GM12878 (cell line): Measurements from ENCODE around the gene FAM174A. TPM values are rescaled to one million over a fixed set of nuclear protein-coding genes. Genes with fewer than 3 reads are reported as not detected.

Experiments
- ATAC-seq: fragments of 200-7000 bp; cut with Tn5 transposase; 3 replicates; pipeline ENCODE4 v1.9.1; 2020; ENCODE audit warnings: mild to moderate bottlenecking, moderate library complexity
- BruUV-seq: library from RNA; stranded (reverse); fragments of 400-500 nt; replicated peaks from 2 replicates; lab custom pipeline; 2021; lab: Mats Ljungman, UMichigan
- CTCF ChIA-PET: fragments of 300-600 bp; sonication (Branson Sonifier 250); formaldehyde crosslinking; extraction: SDS; loops from one replicate; lab custom pipeline; 2021; ENCODE audit warnings: inconsistent platforms; lab: Yijun Ruan, JAX
- POLR2A ChIA-PET: fragments of 350-600 bp; formaldehyde crosslinking; extraction: SDS; loops from one replicate; lab custom pipeline; 2021; ENCODE audit warnings: inconsistent platforms; lab: Charles Lee
- RAD21 ChIA-PET: fragments of 300-600 bp; sonication (Branson Sonifier 250); formaldehyde crosslinking; loops from one replicate; lab custom pipeline; 2023; ENCODE audit warnings: antibody characterized with exemption; ENCODE audit not compliant: unreplicated experiment; lab: Charles Lee
- SMC1A ChIA-PET: fragments of 300-600 bp; sonication (Branson Sonifier 250); formaldehyde crosslinking; loops from one replicate; lab custom pipeline; 2023; ENCODE audit not compliant: unreplicated experiment, uncharacterized antibody; lab: Charles Lee
- DNase-seq: peaks from one replicate; pipeline ENCODE4 v3.0.0-alpha.2; 2011; ENCODE audit warnings: low read depth, low spot score
- FAIRE-seq: peaks from 3 replicates; lab custom pipeline; 2011; peaks lifted over from hg19 to GRCh38; lab: Jason Lieb, UNC
- H2AFZ ChIP-seq: 2 replicates; pipeline ENCODE4 v1.6.0; 2011; ENCODE audit warnings: low read depth, low read length, control low read depth; ENCODE audit not compliant: control insufficient read depth
- H3K27ac ChIP-seq: 2 replicates; pipeline ENCODE4 v1.5.1; 2011; ENCODE audit warnings: control low read depth; ENCODE audit not compliant: control insufficient read depth, insufficient read depth
- H3K27me3 ChIP-seq, 2 experiments: replicated peaks in 1 of 2; 2 replicates each; pipeline versions ENCODE4 v1.6.0 to v1.6.1; 2011; ENCODE audit warnings: low read length in 1 of 2; ENCODE audit not compliant: control insufficient read depth in 2 of 2, insufficient read depth in 2 of 2
- H3K36me3 ChIP-seq, 2 experiments: 2 replicates each; pipeline ENCODE4 v1.5.1; 2011; ENCODE audit warnings: low read length in 1 of 2; ENCODE audit not compliant: control insufficient read depth in 2 of 2, insufficient read depth in 2 of 2
- H3K4me1 ChIP-seq: 2 replicates; pipeline ENCODE4 v1.6.1; 2011; ENCODE audit warnings: mild to moderate bottlenecking, low read length, moderate library complexity, mixed read lengths; ENCODE audit not compliant: control insufficient read depth, insufficient read depth
- H3K4me2 ChIP-seq: 2 replicates; pipeline ENCODE4 v1.6.0; 2011; ENCODE audit warnings: control low read depth; ENCODE audit not compliant: control insufficient read depth, insufficient read depth
- H3K4me3 ChIP-seq: fragments of 200-600 bp; sonication (generic); 2 replicates; pipeline ENCODE4 v1.5.1; 2016
- H3K79me2 ChIP-seq: 2 replicates; pipeline ENCODE4 v1.6.0; 2011; ENCODE audit warnings: low read length; ENCODE audit not compliant: control insufficient read depth, insufficient read depth
- H3K9ac ChIP-seq: 2 replicates; pipeline ENCODE4 v1.8.0; 2011; ENCODE audit warnings: low read length, control low read depth, mixed read lengths; ENCODE audit not compliant: control insufficient read depth, insufficient read depth
- H3K9me3 ChIP-seq: replicated peaks from 3 replicates; pipeline ENCODE4 v1.5.1; 2011; ENCODE audit warnings: mild to moderate bottlenecking, low read length; ENCODE audit not compliant: control insufficient read depth, insufficient read depth
- H4K20me1 ChIP-seq: 2 replicates; pipeline ENCODE4 v1.6.0; 2011; ENCODE audit not compliant: control insufficient read depth, insufficient read depth
- ATF2 ChIP-seq: IDR thresholded peaks from 2 replicates; pipeline ENCODE4 v1.6.1; 2012; ENCODE audit warnings: low read length, inconsistent platforms
- ATF3 ChIP-seq: IDR thresholded peaks from 2 replicates; pipeline ENCODE4 v1.6.1; 2011; ENCODE audit warnings: low read depth, mild to moderate bottlenecking, low read length, moderate library complexity, borderline replicate concordance; ENCODE audit errors: extremely low read depth
- BACH1 ChIP-seq: fragments of 450-650 bp; IDR thresholded peaks from 2 replicates; pipeline ENCODE4 v1.6.1; 2017; ENCODE audit warnings: mild to moderate bottlenecking, borderline replicate concordance
- BCL11A ChIP-seq: IDR thresholded peaks from 2 replicates; pipeline ENCODE4 v1.6.1; 2011; ENCODE audit warnings: low read depth, low read length
- CUX1 ChIP-seq: IDR thresholded peaks from 2 replicates; pipeline ENCODE4 v1.6.1; 2012; ENCODE audit warnings: improper control_type of control experiment, low read depth, low read length; ENCODE audit not compliant: insufficient replicate concordance
- HCFC1 ChIP-seq: fragments of 150-350 bp; IDR thresholded peaks from 2 replicates; pipeline ENCODE4 v1.6.1; 2014; ENCODE audit warnings: low read length
- HDGF ChIP-seq: fragments of 450-650 bp; IDR thresholded peaks from 2 replicates; pipeline ENCODE4 v1.6.1; 2016; ENCODE audit warnings: antibody characterized with exemption
- RAD51 ChIP-seq: fragments of 450-650 bp; IDR thresholded peaks from 2 replicates; pipeline ENCODE4 v1.6.1; 2016; ENCODE audit warnings: moderate library complexity, mild to moderate bottlenecking, inconsistent platforms
- SREBF1 ChIP-seq: IDR thresholded peaks from 2 replicates; pipeline ENCODE4 v1.6.1; 2012; ENCODE audit warnings: mild to moderate bottlenecking, low read length
- SUZ12 ChIP-seq: fragments of 200-600 bp; sonication (generic); IDR thresholded peaks from one replicate; pipeline ENCODE4 v1.6.1; 2018; ENCODE audit warnings: antibody characterized with exemption, mild to moderate bottlenecking; ENCODE audit not compliant: unreplicated experiment
- WGBS: methylation state at CpG from one replicate; pipeline ENCODE4 v1.1.6; 2016; ENCODE audit warnings: low lambda C conversion rate; ENCODE audit not compliant: insufficient replicate concordance, insufficient coverage; ENCODE audit errors: missing lambda C conversion rate; 5-methylcytosine and 5-hydroxymethylcytosine counted together
- in situ Hi-C: fragments of 300-500 bp; cut with MboI; formaldehyde crosslinking; loops from 9 replicates; pipeline ENCODE4 v1.14.3; 2018; ENCODE audit warnings: mixed read lengths
- intact Hi-C: fragments of 100-400 bp; cut with micrococcal nuclease; formaldehyde crosslinking; loops from one replicate; pipeline ENCODE4 v1.14.2; 2022; ENCODE audit not compliant: unreplicated experiment
- polyA plus RNA-seq, 11 experiments: library from polyadenylated mRNA; depleted of rRNA in 4 of 11; unstranded in 6 of 11; stranded (reverse) in 5 of 11; fragments of >200 nt; fragmentation: Nextera tagmentation in 4 of 11; fragmentation: Illumina TruSeq in 1 of 11; extraction: Ambion mirVana in 4 of 11; extraction: Trizol in 1 of 11; gene quantifications; 1 replicate in 1 of 11; 2 replicates in 10 of 11; pipeline versions ENCODE4 v1.2.1 to v1.2.3, GENCODE V29; 2011 to 2016; ENCODE audit warnings: inconsistent platforms in 2 of 11, missing spikeins in 2 of 11, low read depth in 1 of 11
- total RNA-seq, 4 experiments: library from RNA; depleted of rRNA in 3 of 4; stranded (reverse); fragments of >200 nt in 3 of 4; fragmentation: Illumina TruSeq in 1 of 4; extraction: Trizol in 1 of 4; gene quantifications; 2 replicates each; pipeline versions ENCODE4 v1.2.1 to v1.2.3, GENCODE V29; 2013 to 2021

FAM174A gene
- total and polyA plus RNA-seq, 10 of the 15 experiments (the other 5 are each of a cell fraction or from before 2014, with no cell fraction given): 1.4 to 12.1 (median 6.0) TPM

- POLR2A ChIA-PET: no interaction called here
- Histone ChIP-seq H3K9me3 (no peaks in the 10 kb centered on the region), H3K9ac (no peak overlapping the region), H3K79me2 (no peaks in the 10 kb centered on the region), H4K20me1 (no peaks in the 10 kb centered on the region), H3K27ac (no peak overlapping the region), H3K36me3 (no peaks in the 10 kb centered on the region), H3K4me1 (no peaks in the 10 kb centered on the region), H3K4me2 (no peak overlapping the region), H3K4me3 (no peak overlapping the region), H2AFZ (no peak overlapping the region), H3K27me3 (no peaks in the 10 kb centered on the region)
- FAIRE-seq: no peak
- RAD21 ChIA-PET: no interaction called here
- CTCF ChIA-PET: interaction anchor here (0.8 to 1.2 kb wide), 2 partner anchors 10 to 13 kb away, joined by 3 to 5 read pairs; no protein-coding TSS in a partner anchor
- BruUV-seq: no TSS peak
- intact Hi-C loops: no loop called here
- in situ Hi-C loops: loop anchor here (25.0 kb wide), 1 partner anchor 778 kb away; no protein-coding TSS in a partner anchor
- SMC1A ChIA-PET: interaction anchor here (1.6 kb wide), 1 partner anchor 9 kb away, joined by 3 read pairs; no protein-coding TSS in a partner anchor
- TF ChIP-seq HDGF (no peak), BCL11A (no peak)
- DNase-seq: no peak
- ATAC-seq: no peak
- WGBS: 39% methylated on average over 7 of the region's 7 CpGs
Observed at GRCh38 chr5:100609594-100609993, 74.4 kb downstream of the FAM174A start.

- FAIRE-seq (no peak), ATAC-seq (no peak), DNase-seq (no peak)
- Histone ChIP-seq H3K9ac (no peak overlapping the region), H3K4me3 (no peak overlapping the region), H3K27me3 (no peaks in the 10 kb centered on the region), H3K79me2 (no peaks in the 10 kb centered on the region), H3K4me2 (no peak overlapping the region), H4K20me1 (no peaks in the 10 kb centered on the region), H3K9me3 (no peaks in the 10 kb centered on the region), H3K36me3 (no peaks in the 10 kb centered on the region), H3K27ac (no peak overlapping the region), H2AFZ (no peak overlapping the region), H3K4me1 (no peaks in the 10 kb centered on the region)
- WGBS: 50% methylated on average over 2 of the region's 2 CpGs
- ChIA-PET RAD21 (no interaction called here), SMC1A (interaction anchor here (1.4 to 1.6 kb wide), 2 partner anchors 9 to 13 kb away, joined by 3 to 6 read pairs; no protein-coding TSS in a partner anchor), CTCF (interaction anchor here (0.9 kb wide), 1 partner anchor 9 kb away, joined by 4 read pairs; no protein-coding TSS in a partner anchor), POLR2A (interaction anchor here (0.6 kb wide), 1 partner anchor 616 kb away, joined by 4 read pairs; no protein-coding TSS in a partner anchor)
- BruUV-seq: no TSS peak
- intact Hi-C loops (no loop called here), in situ Hi-C loops (loop anchor here (25.0 kb wide), 1 partner anchor 773 kb away; no protein-coding TSS in a partner anchor)
- TF ChIP-seq BACH1 (no peak), RAD51 (no peak), SREBF1 (no peak), ATF2 (no peak), SUZ12 (no peak), HDGF (no peak), HCFC1 (no peak), CUX1 (no peak), ATF3 (no peak)
Observed at GRCh38 chr5:100614308-100614707, 79.1 kb downstream of the FAM174A start.
